SH-SY5Y (cell line): ENCODE results near the gene ESX1.

Experiments used
- GATA2 ChIP-seq: IDR thresholded peaks from 2 replicates; pipeline ENCODE4 v1.6.1; 2011; ENCODE audit warnings: mild to moderate bottlenecking, low read depth, low read length
- GATA3 ChIP-seq: IDR thresholded peaks from 2 replicates; pipeline ENCODE4 v1.6.1; 2011; ENCODE audit warnings: low read depth, mild to moderate bottlenecking, low read length, moderate library complexity

The ESX1 gene

GRCh38 chrX:104254442-104255115, at the start of gene ESX1:
Gene ESX1 (minus strand): TSS chrX:104254933. CDS start chrX:104254849, 84 bp downstream.
- no peak for TF ChIP-seq GATA3
- no peak for TF ChIP-seq GATA2

GRCh38 chrX:104295636-104296035, 40.9 kb upstream of the ESX1 start:
- TF ChIP-seq GATA2 (no peak), GATA3 (no peak)

- no peak for TF ChIP-seq GATA2
- TF ChIP-seq GATA3 = no peak
Measured at GRCh38 chrX:104288961-104289360, 34.2 kb upstream of the ESX1 start.

- no peak for TF ChIP-seq GATA2
- TF ChIP-seq GATA3 = no peak
Measured at GRCh38 chrX:104288269-104288668, 33.5 kb upstream of the ESX1 start.

- TF ChIP-seq GATA2 (no peak), GATA3 (no peak)
Measured at GRCh38 chrX:104285201-104285600, 30.5 kb upstream of the ESX1 start.

- TF ChIP-seq GATA2 = no peak
- TF ChIP-seq GATA3 = no peak
Measured at GRCh38 chrX:104284507-104284906, 29.8 kb upstream of the ESX1 start.

- TF ChIP-seq GATA2 = no peak
- TF ChIP-seq GATA3 = no peak
Measured at GRCh38 chrX:104282166-104282725, 27.5 kb upstream of the ESX1 start.

- TF ChIP-seq GATA2 (no peak), GATA3 (no peak)
Measured at GRCh38 chrX:104281564-104281963, 26.8 kb upstream of the ESX1 start.

GRCh38 chrX:104280609-104281008, 25.9 kb upstream of the ESX1 start:
- TF ChIP-seq GATA3 (no peak), GATA2 (no peak)

GRCh38 chrX:104270916-104271512, 16.3 kb upstream of the ESX1 start:
- no peak for TF ChIP-seq GATA2
- TF ChIP-seq GATA3 = no peak

GRCh38 chrX:104270212-104270611, 15.5 kb upstream of the ESX1 start:
- no peak for TF ChIP-seq GATA2
- TF ChIP-seq GATA3 = no peak

- TF ChIP-seq GATA2 (no peak), GATA3 (no peak)
Measured at GRCh38 chrX:104255465-104255864, 732 bp upstream of the ESX1 start.

GRCh38 chrX:104253567-104254441, 929 bp downstream of the ESX1 start:
- TF ChIP-seq GATA3 (no peak), GATA2 (no peak)

GRCh38 chrX:104250470-104250869, 4.3 kb downstream of the ESX1 start:
- TF ChIP-seq GATA2 (no peak), GATA3 (no peak)

GRCh38 chrX:104211187-104211586, 43.5 kb downstream of the ESX1 start:
- TF ChIP-seq GATA3 (no peak), GATA2 (no peak)
